Spleen (tissue), 11 donors: ENCODE results near the gene NMUR1. TPM values are rescaled to one million over a fixed set of nuclear protein-coding genes. Genes with fewer than 3 reads are reported as not detected.
A peak's percentile ranks its signal among the peaks of the same experiment; 100 is the strongest.

ENCODE experiments used
- DNase-seq: peaks from one replicate; pipeline ENCODE4 v3.0.0-alpha.2; 2020
- H3K27ac ChIP-seq, 8 donors: fragments of 200-600 bp; sonication (generic) in 7 of 8; 1 replicate in 4 of 8; 2 replicates in 4 of 8; pipeline versions ENCODE4 v1.5.0 to v1.8.0; 2016 to 2021; ENCODE audit warnings: inconsistent platforms in 4 of 8, mild to moderate bottlenecking in 4 of 8, moderate library complexity in 1 of 8
- H3K27me3 ChIP-seq, 7 donors: fragments of 200-600 bp; sonication (generic) in 6 of 7; replicated peaks in 1 of 7; 1 replicate in 4 of 7; 2 replicates in 3 of 7; pipeline versions ENCODE4 v1.5.0 to v1.8.0; 2016 to 2021; ENCODE audit warnings: inconsistent platforms in 3 of 7, mild to moderate bottlenecking in 1 of 7
- H3K36me3 ChIP-seq, 6 donors: fragments of 200-600 bp; sonication (generic) in 5 of 6; 1 replicate in 4 of 6; 2 replicates in 2 of 6; pipeline versions ENCODE4 v1.5.0 to v1.8.0; 2016 to 2021; ENCODE audit warnings: inconsistent platforms in 2 of 6
- H3K4me1 ChIP-seq, 6 donors: fragments of 200-600 bp; sonication (generic) in 5 of 6; 1 replicate in 3 of 6; 2 replicates in 3 of 6; pipeline versions ENCODE4 v1.5.0 to v1.8.0; 2016 to 2021; ENCODE audit warnings: inconsistent platforms in 3 of 6
- H3K4me3 ChIP-seq, 8 donors: fragments of 200-600 bp; sonication (generic) in 7 of 8; 1 replicate in 4 of 8; 2 replicates in 4 of 8; pipeline versions ENCODE4 v1.5.0 to v1.8.0; 2016 to 2021; ENCODE audit warnings: inconsistent platforms in 4 of 8, mild to moderate bottlenecking in 4 of 8, moderate library complexity in 2 of 8
- H3K9me3 ChIP-seq, 8 donors: fragments of 200-600 bp; sonication (generic) in 7 of 8; 1 replicate in 4 of 8; 2 replicates in 4 of 8; pipeline versions ENCODE4 v1.5.0 to v1.8.0; 2016 to 2021; ENCODE audit warnings: inconsistent platforms in 4 of 8
- CTCF ChIP-seq, 11 experiments: fragments of 200-600 bp in 7 of 11; fragments of 450-650 bp in 4 of 11; sonication (generic) in 4 of 11; IDR thresholded peaks in 8 of 11; conservative IDR thresholded peaks in 3 of 11; 1 replicate in 7 of 11; 2 replicates in 4 of 11; pipeline versions ENCODE4 v1.4.0 to v1.8.0; 2016 to 2021; ENCODE audit warnings: antibody characterized with exemption in 11 of 11, inconsistent platforms in 4 of 11, mild to moderate bottlenecking in 1 of 11
- POLR2A ChIP-seq, 3 donors: fragments of 450-650 bp; IDR thresholded peaks; one replicate each; pipeline ENCODE4 v1.5.1; 2017; ENCODE audit warnings: antibody characterized with exemption in 3 of 3, mild to moderate bottlenecking in 1 of 3
- POLR2AphosphoS5 ChIP-seq, 3 donors: sonication (generic); formaldehyde crosslinking; IDR thresholded peaks; one replicate each; pipeline ENCODE4 v1.5.1; 2017; ENCODE audit warnings: antibody characterized with exemption in 3 of 3
- WGBS, 5 donors: extraction: QIAGEN DNeasy Blood & Tissue Kit in 3 of 5; methylation state at CpG; one replicate each; pipeline versions ENCODE4 v1.1.5 to v1.1.7; 2013 to 2018; 5-methylcytosine and 5-hydroxymethylcytosine counted together
- intact Hi-C: fragments of 100-400 bp; cut with DNase I; formaldehyde crosslinking; loops from one replicate; pipeline ENCODE4 v1.15.0; 2023; ENCODE audit warnings: low total_unique reads
- polyA plus RNA-seq, 3 donors: library from polyadenylated mRNA; stranded (reverse); fragments of 200-250 nt; gene quantifications; one replicate each; pipeline ENCODE4 v1.2.1, GENCODE V29; 2013
- total RNA-seq, 7 donors: library from RNA; depleted of rRNA in 3 of 7; stranded (reverse); fragments of >200 nt in 3 of 7; fragmentation: NEBNext Ultra II Directional in 4 of 7; extraction: Animal tissue kit (Norgen Biotek cat#: 25700) in 4 of 7; gene quantifications; one replicate each; pipeline versions ENCODE4 v1.1.0 to v1.2.1, GENCODE V29; 2016 to 2021
- donor health status: healthy with polysubstance abuse.
- donor health status: DM: no; HTN: no; CAD: no; lungs with moderate emphysema.
- donor health status: DM: no; HTN: no; CAD: no.
- donor health status: Bipolar disorder and iron deficiency.
- donor health status: healthy.
- donor health status: DM: no; HTN: no; CAD: no.
- donor health status: DM: yes; HTN: yes; CAD: no.

NMUR1 gene
- total and polyA plus RNA-seq, 10 donors, result 0.32 to 6.2 (median 2.5) TPM

- H3K27me3 ChIP-seq, result no peaks in the 10 kb centered on the region
- peaks cover 18 to 76% (median 32%) of the 10 kb centered on the region in 6 donors for H3K4me1 ChIP-seq
- no peaks in the 10 kb centered on the region for H3K36me3 ChIP-seq
- 57 to 75% (median 69%) methylated on average over 13 of the region's 13 CpGs for WGBS, 5 donors
- intact Hi-C loops, result no loop called here
- peak overlapping the region in 1 of 8 donors; percentile 42 for H3K4me3 ChIP-seq
- TF ChIP-seq CTCF (IDR thresholded peaks at IDR 0.05 in 8 of 11, conservative IDR thresholded peaks at IDR 0.05 in 3 of 11), result no peak
- TF ChIP-seq POLR2A (IDR thresholded peaks at IDR 0.05), result no peak
- DNase-seq, result no peak
- peak overlapping the region in 7 of 8 donors; percentile 52 to 91 (median 82) for H3K27ac ChIP-seq
- peaks cover 3 to 17% (median 12%) of the 10 kb centered on the region in 8 donors for H3K9me3 ChIP-seq
Measured at GRCh38 chr2:231546014-231546715, 15.9 kb upstream of the NMUR1 start.

- H3K4me1 ChIP-seq, result peaks cover 18 to 74% (median 32%) of the 10 kb centered on the region in 6 donors
- TF ChIP-seq POLR2AphosphoS5 (IDR thresholded peaks at IDR 0.05) (peak in 2 of 3 donors; percentile 54 to 83), CTCF (IDR thresholded peaks at IDR 0.05 in 8 of 11, conservative IDR thresholded peaks at IDR 0.05 in 3 of 11) (no peak)
- 11 to 24% (median 15%) methylated on average over 13 to 14 of the region's 14 CpGs for WGBS, 5 donors
- H3K27me3 ChIP-seq, result no peaks in the 10 kb centered on the region
- peak overlapping the region; percentile 24 to 91 (median 80) for H3K27ac ChIP-seq
- peak; percentile 88 for DNase-seq
- no peaks in the 10 kb centered on the region for H3K36me3 ChIP-seq
- H3K9me3 ChIP-seq, result peaks cover 3 to 17% (median 12%) of the 10 kb centered on the region in 8 donors
- intact Hi-C loops, result no loop called here
- H3K4me3 ChIP-seq, result peak overlapping the region in 1 of 8 donors; percentile 42
Measured at GRCh38 chr2:231545105-231545902, 15.1 kb upstream of the NMUR1 start.

GRCh38 chr2:231542136-231542535, 11.9 kb upstream of the NMUR1 start:
- intact Hi-C loops, result no loop called here

More at GRCh38 chr2:231542136-231542535, 11.9 kb upstream of the NMUR1 start:
- Histone ChIP-seq H3K4me3 (no peak overlapping the region), H3K9me3 (peaks cover 3 to 17% (median 12%) of the 10 kb centered on the region in 8 donors), H3K36me3 (no peaks in the 10 kb centered on the region), H3K27me3 (no peaks in the 10 kb centered on the region), H3K27ac (peak overlapping the region in 2 of 8 donors; percentile 21 to 22), H3K4me1 (peaks cover 18 to 42% (median 28%) of the 10 kb centered on the region in 6 donors)
- WGBS, 5 donors, result 57 to 89% (median 69%) methylated on average over 3 of the region's 3 CpGs
- TF ChIP-seq CTCF (IDR thresholded peaks at IDR 0.05 in 8 of 11, conservative IDR thresholded peaks at IDR 0.05 in 3 of 11) (no peak), POLR2A (IDR thresholded peaks at IDR 0.05) (no peak), POLR2AphosphoS5 (IDR thresholded peaks at IDR 0.05) (no peak)
- no peak for DNase-seq
